ENCODE data around the gene RALY. TPM values are rescaled to one million over a fixed set of nuclear protein-coding genes. Genes with fewer than 3 reads are reported as not detected.
"Not testable (repeated sequence)": the region's sequence is repeated elsewhere in the genome, so short reads cannot be mapped to it uniquely, and the experiment has no call there.

Gene RALY
- total RNA-seq, 1 donor from 2014 or later: 147 TPM

DNA sequence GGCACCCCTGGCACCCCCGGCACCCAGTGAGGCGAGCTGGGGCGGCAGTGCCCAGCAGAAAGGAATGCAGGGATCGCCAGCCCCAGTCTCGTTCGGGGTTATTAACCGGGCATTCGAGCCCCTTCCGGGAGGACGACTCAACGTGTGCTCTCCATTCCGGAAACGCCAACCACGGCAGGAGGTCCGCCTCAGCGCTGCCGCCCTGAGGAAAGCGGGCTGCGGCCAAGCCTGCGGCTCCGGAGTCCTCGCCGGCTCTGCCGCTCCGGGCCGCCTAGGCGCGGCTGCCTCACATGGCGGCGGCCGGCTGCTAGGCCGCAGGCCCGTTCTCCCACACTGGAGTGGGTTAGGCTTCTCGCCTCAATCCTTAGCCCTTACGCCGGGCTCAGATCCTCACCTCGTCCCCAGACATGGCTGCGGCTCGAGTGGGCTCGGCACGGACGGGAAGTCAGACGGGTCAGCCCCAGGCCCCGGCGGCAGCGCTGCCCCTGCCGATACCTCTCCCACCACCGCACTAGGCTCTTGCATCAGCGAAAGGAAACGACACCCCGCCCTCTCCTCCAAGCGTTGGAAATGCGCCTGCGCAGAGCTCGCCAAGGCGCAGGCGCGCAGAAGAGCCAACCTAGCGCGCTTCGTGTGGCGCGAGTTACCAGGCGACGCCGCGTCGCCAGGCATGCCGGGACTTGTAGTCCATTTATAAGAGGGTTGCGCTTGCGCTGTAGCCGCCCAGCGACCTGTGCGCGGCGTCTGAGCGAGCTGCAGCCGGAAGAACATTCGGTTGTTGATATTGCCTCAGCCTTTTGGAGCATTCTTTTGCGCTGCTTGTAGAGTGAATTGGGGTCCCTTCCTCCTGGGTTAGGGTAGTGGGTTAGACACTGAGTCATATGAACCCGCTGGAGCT is 118.2 kb downstream of the RALY start, which contains the start of gene EIF2S2:
TSS of gene EIF2S2 (minus strand) at position 542 of the 898 bp plus-strand sequence. CDS start at position 409, 133 bp downstream.
- H3K4me1 Mint-ChIP-seq (ENCODE audit: low read depth): peaks cover 46% of the 10 kb centered on the region
- H3K4me3 Mint-ChIP-seq: peak within 1 kb of the TSS; percentile 88
- peaks cover 33% of the 10 kb centered on the region for H3K36me3 Mint-ChIP-seq (ENCODE audit: low read depth)
- H3K27ac Mint-ChIP-seq: peak within 1 kb of the TSS; percentile 98
- peak; percentile 96 for DNase-seq (ENCODE audit: low spot score)
- intact Hi-C loops (cut with micrococcal nuclease): loop anchor here (1.0 to 5.0 kb wide), 11 partner anchors 15 to 1905 kb away; partner anchors contain the start of genes ACTL10, AHCY, CHMP4B and ITCH
- no peaks in the 10 kb centered on the region for H3K9me3 Mint-ChIP-seq
- H3K27me3 Mint-ChIP-seq (ENCODE audit: insufficient read depth): peaks cover 1% of the 10 kb centered on the region

DNA sequence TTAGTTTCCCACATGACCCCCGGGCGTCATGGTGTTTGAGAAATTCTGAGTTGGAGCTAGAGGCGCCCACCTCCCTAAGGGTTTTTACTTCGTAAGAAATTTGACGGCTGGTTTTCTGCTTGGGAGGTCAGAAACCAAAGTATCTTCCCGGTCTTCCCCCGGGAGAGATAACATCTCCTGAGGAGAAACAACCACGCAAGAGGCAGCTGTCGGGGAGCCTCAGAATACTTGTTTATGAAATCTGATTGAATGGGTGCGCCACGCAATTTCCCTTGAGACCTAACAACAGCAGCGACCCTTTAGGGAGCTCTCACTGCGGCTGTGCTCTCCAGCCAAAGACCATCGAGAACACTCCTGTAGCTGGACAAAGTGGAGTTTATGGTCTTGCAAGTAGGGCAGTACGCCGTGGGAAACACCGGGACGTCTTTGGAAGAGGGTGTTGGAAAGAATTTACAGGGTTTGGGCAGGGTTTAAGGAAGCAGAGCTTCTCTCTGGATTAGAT is 118.9 kb downstream of the RALY start:
- Mint-ChIP-seq H3K4me1 (ENCODE audit: low read depth) (peaks cover 39% of the 10 kb centered on the region), H3K36me3 (ENCODE audit: low read depth) (peaks cover 27% of the 10 kb centered on the region), H3K4me3 (peak overlapping the region; percentile 88), H3K9me3 (no peaks in the 10 kb centered on the region), H3K27me3 (ENCODE audit: insufficient read depth) (peaks cover 1% of the 10 kb centered on the region), H3K27ac (peak overlapping the region; percentile 98)
- intact Hi-C loops (cut with micrococcal nuclease): loop anchor here (1.0 to 5.0 kb wide), 10 partner anchors 17 to 1905 kb away; partner anchors contain the start of genes ACTL10, AHCY, CHMP4B and ITCH
- no peak for DNase-seq (ENCODE audit: low spot score)

DNA sequence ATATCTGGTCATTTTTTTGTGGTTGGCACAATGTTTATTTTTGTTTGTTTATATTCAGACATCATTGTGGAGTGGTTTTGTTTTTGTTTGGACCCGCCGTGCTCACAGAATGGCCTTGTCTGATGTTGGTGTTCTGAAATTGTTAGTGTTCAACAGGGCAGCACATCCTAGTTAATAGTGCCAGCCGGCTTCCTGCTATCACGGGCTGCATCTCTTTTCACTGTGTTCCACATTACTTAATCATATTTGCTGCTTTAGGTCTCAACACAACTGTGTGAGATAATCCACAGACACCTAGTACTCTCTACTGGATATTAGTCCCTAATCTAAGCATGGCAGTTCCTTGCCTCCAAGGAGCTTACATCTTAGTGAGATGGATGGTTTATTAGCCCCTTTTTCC is 121.1 kb downstream of the RALY start:
- Mint-ChIP-seq H3K27ac (no peak overlapping the region), H3K27me3 (ENCODE audit: insufficient read depth) (peaks cover 11% of the 10 kb centered on the region), H3K4me1 (ENCODE audit: low read depth) (peaks cover 19% of the 10 kb centered on the region), H3K9me3 (no peaks in the 10 kb centered on the region), H3K4me3 (peak overlapping the region; percentile 54), H3K36me3 (ENCODE audit: low read depth) (peaks cover 11% of the 10 kb centered on the region)
- no peak for DNase-seq (ENCODE audit: low spot score)
- intact Hi-C loops (cut with micrococcal nuclease): loop anchor here (5.0 kb wide), 3 partner anchors 448 to 1908 kb away; partner anchors contain the start of genes ACTL10, PLAGL2 and POFUT1

DNA sequence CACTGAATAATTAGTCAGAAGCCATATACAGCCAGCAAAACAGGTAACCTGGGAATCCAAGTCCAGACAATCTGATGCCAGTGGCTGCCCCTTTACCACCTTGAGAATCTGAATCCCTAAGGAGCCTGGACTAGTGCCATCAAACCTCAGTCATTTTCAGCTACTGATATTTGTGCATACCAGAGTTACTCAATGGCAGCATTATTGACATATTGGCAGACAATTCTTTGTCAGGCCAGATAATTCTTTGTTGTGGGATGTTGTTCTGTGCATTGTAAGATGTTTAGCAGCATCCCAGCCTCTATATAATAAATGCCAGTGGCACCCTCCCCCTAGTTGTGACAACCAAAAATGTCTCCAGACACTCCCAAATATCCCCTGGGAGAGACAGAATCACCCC is 121.5 kb downstream of the RALY start:
- Mint-ChIP-seq H3K27ac (no peak overlapping the region), H3K4me1 (ENCODE audit: low read depth) (peaks cover 15% of the 10 kb centered on the region), H3K9me3 (no peaks in the 10 kb centered on the region), H3K4me3 (no peak overlapping the region), H3K27me3 (ENCODE audit: insufficient read depth) (peaks cover 13% of the 10 kb centered on the region), H3K36me3 (ENCODE audit: low read depth) (peaks cover 9% of the 10 kb centered on the region)
- DNase-seq (ENCODE audit: low spot score): no peak
- intact Hi-C loops (cut with micrococcal nuclease): no loop called here

- Mint-ChIP-seq H3K27me3 (ENCODE audit: insufficient read depth) (peaks cover 12% of the 10 kb centered on the region), H3K4me3 (no peak overlapping the region), H3K27ac (no peak overlapping the region), H3K36me3 (ENCODE audit: low read depth) (no peaks in the 10 kb centered on the region), H3K9me3 (no peaks in the 10 kb centered on the region), H3K4me1 (ENCODE audit: low read depth) (peaks cover 12% of the 10 kb centered on the region)
- no peak for DNase-seq (ENCODE audit: low spot score)
- intact Hi-C loops (cut with micrococcal nuclease): no loop called here
Measured at GRCh38 chr20:34120213-34120612, 126.5 kb downstream of the RALY start.

DNA sequence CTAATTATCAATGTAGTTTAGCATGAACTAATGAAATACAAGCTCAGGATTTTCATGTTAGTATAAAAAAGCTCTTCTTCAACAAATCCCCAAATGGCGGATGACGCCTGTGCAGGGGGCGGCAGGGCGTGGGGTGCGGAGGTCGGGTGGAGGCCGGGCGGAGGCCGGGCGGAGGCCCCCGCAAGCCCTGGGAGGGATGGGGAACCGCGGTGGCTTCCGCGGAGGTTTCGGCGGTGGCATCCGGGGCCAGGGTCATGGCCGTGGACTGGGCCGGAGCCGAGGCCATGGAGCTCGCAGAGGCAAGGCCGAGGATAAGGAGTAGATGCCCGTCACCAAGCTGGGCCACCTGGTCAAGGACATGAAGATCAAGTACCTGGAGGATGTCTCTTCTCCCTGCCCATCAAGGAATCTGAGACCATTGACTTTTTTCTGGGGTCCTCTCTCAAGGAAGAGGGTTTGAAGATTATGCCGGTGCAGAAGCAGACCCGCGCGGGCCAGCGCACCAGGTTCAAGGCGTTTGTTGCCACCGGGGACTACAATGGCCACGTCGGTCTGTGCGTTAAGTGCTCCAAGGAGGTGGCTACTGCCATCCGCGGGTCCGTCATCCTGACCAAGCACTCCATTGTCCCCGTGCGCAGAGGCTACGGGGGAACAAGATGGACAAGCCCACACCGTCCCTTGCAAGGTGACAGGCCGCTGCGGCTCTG is 128.7 kb downstream of the RALY start:
- intact Hi-C loops (cut with micrococcal nuclease): no loop called here
- H3K27ac Mint-ChIP-seq: no peak overlapping the region
- no peak overlapping the region for H3K4me3 Mint-ChIP-seq
- no peaks in the 10 kb centered on the region for H3K9me3 Mint-ChIP-seq
- H3K27me3 Mint-ChIP-seq (ENCODE audit: insufficient read depth): peaks cover 18% of the 10 kb centered on the region
- H3K4me1 Mint-ChIP-seq (ENCODE audit: low read depth): peaks cover 12% of the 10 kb centered on the region
- no peaks in the 10 kb centered on the region for H3K36me3 Mint-ChIP-seq (ENCODE audit: low read depth)
- DNase-seq (ENCODE audit: low spot score): no peak

DNA sequence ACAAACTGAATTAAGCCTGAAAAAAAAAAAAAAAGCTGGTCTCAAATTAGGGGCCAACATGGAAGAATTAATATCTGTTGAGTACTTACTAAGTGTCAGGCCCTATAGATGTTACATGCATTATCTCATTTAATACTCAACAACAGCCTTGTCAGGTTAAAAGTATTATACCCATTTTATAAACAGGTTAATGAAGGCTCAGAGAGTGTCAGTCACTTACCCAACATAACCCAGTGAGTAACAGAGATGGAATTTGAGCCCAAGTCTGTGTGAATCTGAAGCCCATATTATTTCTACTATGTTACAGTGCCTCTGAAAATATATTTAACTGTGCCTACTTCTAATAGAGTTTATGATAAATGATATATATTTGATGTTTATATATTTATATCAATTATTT is 129.6 kb downstream of the RALY start:
- Mint-ChIP-seq H3K27ac (no peak overlapping the region), H3K27me3 (ENCODE audit: insufficient read depth) (peaks cover 23% of the 10 kb centered on the region), H3K36me3 (ENCODE audit: low read depth) (no peaks in the 10 kb centered on the region), H3K4me1 (ENCODE audit: low read depth) (peaks cover 12% of the 10 kb centered on the region), H3K9me3 (no peaks in the 10 kb centered on the region), H3K4me3 (no peak overlapping the region)
- no peak for DNase-seq (ENCODE audit: low spot score)
- intact Hi-C loops (cut with micrococcal nuclease): no loop called here

DNA sequence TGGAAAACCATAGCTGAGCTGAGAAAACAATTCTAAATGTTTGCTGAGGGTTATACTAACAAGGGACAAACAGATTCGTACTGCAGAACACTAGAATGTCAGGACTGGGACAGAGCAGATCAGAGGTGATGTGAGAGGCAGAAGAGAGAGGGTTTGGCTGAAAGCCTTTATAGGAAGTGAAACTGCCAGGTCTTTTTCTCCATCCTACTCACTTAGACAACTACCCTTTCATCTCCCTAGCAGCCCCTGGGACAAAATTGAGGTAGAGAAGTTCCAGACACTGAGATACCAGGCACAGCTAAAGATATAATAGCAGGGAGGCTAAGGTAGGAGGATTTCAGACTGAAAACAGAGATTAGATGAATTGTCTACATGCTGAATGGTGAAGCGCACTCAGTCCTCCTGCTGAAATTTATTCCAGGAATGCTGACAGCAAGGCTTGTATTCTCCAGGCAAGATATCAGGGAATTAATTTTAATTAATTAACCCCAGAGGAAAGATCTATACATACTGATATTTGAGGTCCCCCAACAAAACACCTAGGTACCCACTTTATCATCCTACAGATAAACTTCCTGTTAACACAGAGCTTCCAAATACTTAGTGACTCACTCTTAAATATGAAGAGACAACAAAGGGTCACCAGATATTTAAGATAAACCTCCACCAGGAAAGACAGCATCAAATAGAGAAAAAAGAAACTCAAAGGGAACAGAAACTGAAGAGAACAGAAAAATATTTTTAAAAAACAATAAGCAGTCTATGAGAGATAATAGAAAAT is 130.9 kb downstream of the RALY start:
- no peaks in the 10 kb centered on the region for H3K9me3 Mint-ChIP-seq
- H3K27me3 Mint-ChIP-seq (ENCODE audit: insufficient read depth): peaks cover 16% of the 10 kb centered on the region
- H3K36me3 Mint-ChIP-seq (ENCODE audit: low read depth): no peaks in the 10 kb centered on the region
- H3K4me1 Mint-ChIP-seq (ENCODE audit: low read depth): peaks cover 18% of the 10 kb centered on the region
- H3K4me3 Mint-ChIP-seq: no peak overlapping the region
- no peak for DNase-seq (ENCODE audit: low spot score)
- intact Hi-C loops (cut with micrococcal nuclease): no loop called here
- no peak overlapping the region for H3K27ac Mint-ChIP-seq

DNA sequence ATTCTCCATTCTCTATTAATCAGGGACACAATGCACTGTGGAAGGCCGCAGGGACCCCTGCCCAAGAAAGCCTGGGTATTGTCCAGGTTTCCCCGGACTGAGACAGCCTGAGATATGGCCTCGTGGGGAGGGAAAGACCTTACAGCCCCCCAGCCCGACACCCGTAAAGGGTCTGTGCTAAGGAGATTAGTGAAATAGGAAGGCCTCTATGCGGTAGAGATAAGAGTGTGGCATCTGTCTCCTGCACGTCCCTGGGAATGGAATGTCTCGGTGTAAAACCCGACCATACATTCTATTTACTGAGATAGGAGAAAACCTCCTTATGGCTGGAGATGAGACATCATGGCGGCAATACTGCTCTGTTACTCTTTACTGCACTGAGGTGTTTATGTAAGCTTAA is 134.1 kb downstream of the RALY start:
- no peaks in the 10 kb centered on the region for H3K9me3 Mint-ChIP-seq
- peaks cover 16% of the 10 kb centered on the region for H3K27me3 Mint-ChIP-seq (ENCODE audit: insufficient read depth)
- DNase-seq (ENCODE audit: low spot score): no peak
- no peaks in the 10 kb centered on the region for H3K36me3 Mint-ChIP-seq (ENCODE audit: low read depth)
- H3K4me3 Mint-ChIP-seq: no peak overlapping the region
- H3K27ac Mint-ChIP-seq: no peak overlapping the region
- peaks cover 18% of the 10 kb centered on the region for H3K4me1 Mint-ChIP-seq (ENCODE audit: low read depth)
- intact Hi-C loops (cut with micrococcal nuclease): no loop called here

DNA sequence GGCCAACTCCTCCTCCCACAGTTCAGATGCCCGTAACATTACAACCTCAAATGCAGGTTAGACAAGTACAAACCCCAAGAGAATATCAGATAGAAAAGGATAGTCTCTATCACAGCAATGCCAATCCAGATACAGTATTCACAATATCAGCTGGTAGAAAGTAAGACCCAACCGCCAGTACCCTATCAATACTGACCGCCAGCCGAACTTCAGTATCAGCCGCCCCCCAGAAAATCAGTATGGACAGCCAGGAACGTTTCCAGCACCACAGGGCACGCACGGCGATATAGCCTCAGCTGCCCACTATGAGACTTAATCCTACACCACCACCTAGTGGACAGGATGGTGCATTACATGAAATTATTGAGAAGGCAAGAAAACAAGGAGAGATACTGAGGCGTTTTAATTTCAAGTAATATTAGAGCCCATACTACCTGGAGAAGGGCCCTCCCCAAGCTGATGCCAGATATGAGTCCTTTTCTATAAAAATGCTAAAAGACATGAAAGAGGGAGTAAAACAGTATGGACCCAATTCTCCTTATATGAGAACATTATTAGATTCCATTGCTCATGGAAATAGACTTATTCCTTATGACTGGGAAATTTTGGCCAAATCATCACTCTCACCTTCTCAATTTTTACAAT is 135.9 kb downstream of the RALY start:
- DNase-seq (ENCODE audit: low spot score): peak; percentile 50
- intact Hi-C loops (cut with micrococcal nuclease): loop anchor here (1.0 kb wide), 8 partner anchors 17 to 397 kb away; partner anchors contain the start of gene EIF2S2
- no peaks in the 10 kb centered on the region for H3K9me3 Mint-ChIP-seq
- no peak overlapping the region for H3K27ac Mint-ChIP-seq
- peaks cover 18% of the 10 kb centered on the region for H3K27me3 Mint-ChIP-seq (ENCODE audit: insufficient read depth)
- H3K36me3 Mint-ChIP-seq (ENCODE audit: low read depth): no peaks in the 10 kb centered on the region
- peaks cover 12% of the 10 kb centered on the region for H3K4me1 Mint-ChIP-seq (ENCODE audit: low read depth)
- no peak overlapping the region for H3K4me3 Mint-ChIP-seq

- Mint-ChIP-seq H3K36me3 (ENCODE audit: low read depth) (no peaks in the 10 kb centered on the region), H3K4me3 (no peak overlapping the region), H3K4me1 (ENCODE audit: low read depth) (peaks cover 6% of the 10 kb centered on the region), H3K27me3 (ENCODE audit: insufficient read depth) (peaks cover 25% of the 10 kb centered on the region), H3K27ac (no peak overlapping the region), H3K9me3 (no peaks in the 10 kb centered on the region)
- intact Hi-C loops (cut with micrococcal nuclease): no loop called here
- no peak for DNase-seq (ENCODE audit: low spot score)
Measured at GRCh38 chr20:34131491-34131890, 137.8 kb downstream of the RALY start.

DNA sequence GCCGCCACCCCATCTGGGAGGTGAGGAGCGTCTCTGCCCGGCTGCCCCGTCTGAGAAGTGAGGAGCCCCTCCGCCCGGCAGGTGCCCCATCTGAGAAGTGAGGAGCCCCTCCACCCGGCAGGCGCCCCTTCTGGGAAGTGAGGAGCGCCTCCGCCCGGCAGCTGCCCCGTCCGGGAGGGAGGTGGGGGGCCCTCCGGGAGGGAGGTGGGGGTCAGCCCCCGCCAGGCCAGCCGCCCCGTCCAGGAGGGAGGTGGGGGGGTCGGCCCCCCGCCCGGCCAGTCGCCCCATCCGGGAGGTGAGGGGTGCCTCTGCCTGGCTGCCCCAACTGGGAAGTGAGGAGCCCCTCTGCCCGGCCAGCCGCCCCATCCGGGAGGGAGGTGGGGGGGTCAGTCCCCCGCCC is 138.8 kb downstream of the RALY start:
- H3K4me3 Mint-ChIP-seq; H3K36me3 Mint-ChIP-seq (ENCODE audit: low read depth); H3K27ac Mint-ChIP-seq; H3K9me3 Mint-ChIP-seq; H3K4me1 Mint-ChIP-seq (ENCODE audit: low read depth); intact Hi-C loops (cut with micrococcal nuclease); DNase-seq (ENCODE audit: low spot score): not testable (repeated sequence)
- H3K27me3 Mint-ChIP-seq (ENCODE audit: insufficient read depth): peaks cover 22% of the 10 kb centered on the region
